GM11168 (cell line): ENCODE results near the gene RUVBL2.
"Not testable (repeated sequence)": the region's sequence is repeated elsewhere in the genome, so short reads cannot be mapped to it uniquely, and the experiment has no call there.

Experiments
- in situ Hi-C: fragments of 300-500 bp; cut with MboI; formaldehyde crosslinking; loops from one replicate; pipeline ENCODE4 v1.12.0; 2022; ENCODE audit warnings: low sequenced_read_pairs; ENCODE audit not compliant: unreplicated experiment

RUVBL2 gene

GRCh38 chr19:49016067-49016839 is 22.6 kb downstream of the RUVBL2 start:
- in situ Hi-C loops = no loop called here

DNA sequence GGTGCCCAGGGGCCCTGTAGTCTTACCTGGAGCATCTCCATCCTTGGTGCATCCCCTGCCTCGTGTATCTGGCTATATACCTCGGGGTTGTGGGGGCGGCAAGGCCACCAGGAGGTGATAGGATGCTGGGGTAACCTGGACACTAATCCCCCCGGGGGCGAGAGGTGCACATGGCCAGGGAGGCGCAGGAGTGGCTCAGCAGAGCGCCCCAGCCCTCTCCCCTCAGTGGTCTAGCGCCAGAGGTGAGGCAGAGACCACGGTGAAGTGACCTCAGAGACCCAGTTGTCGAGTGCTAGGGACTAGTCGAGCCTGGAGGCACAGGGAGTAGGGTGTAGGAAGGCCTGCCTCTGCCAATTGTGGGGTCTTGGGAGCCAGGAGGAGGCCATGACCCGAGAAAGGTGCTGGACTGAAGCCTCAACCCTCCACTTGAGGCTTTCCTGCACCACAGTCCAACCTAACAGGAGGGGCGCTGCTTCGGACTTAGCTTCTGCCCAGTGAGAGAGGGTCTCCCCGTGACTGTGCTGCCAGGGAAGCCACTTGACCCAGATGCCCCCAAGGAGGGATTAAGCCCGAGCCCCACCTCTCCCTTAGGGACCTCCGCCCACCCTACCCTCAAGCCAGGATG is 23.5 kb downstream of the RUVBL2 start, which contains the start of gene LHB:
LHB (minus strand) TSS at position 51 of the 625 bp plus-strand sequence; CDS start at position 41, 10 bp downstream.
- in situ Hi-C loops = no loop called here

DNA sequence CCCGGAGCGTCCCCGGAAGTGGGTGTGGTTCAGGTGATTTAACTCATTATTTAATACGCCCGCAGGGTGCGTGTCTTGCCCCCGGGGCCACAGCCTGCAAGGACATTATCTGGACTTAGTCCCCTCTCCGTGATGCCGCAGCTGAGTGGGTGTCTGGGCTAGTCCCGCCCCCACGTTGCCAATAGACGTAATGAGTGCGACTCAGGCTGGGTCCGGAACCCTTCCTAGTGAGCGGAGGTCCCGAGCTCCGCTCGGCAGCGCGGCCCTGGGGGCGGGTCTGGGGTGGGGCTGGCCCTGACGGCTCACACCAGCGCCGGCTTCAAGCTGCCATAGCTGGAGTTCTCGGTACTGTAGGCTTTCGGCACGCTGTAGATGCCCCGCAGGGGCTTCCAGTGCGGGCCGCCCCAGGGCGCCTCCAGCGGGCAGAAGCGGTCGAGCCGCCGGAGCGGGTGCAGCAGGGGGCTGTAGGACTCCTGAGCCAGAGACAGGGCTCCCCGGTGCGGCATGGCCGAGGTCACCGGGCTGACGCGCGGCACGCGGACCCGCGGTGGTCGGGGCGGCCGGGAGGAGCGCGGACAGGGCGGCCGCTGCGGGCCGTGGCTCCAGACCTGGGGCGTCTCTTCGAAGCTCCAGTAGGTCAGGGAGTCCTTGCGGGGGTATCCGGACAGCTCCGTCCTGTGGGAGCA is 24.1 kb downstream of the RUVBL2 start:
- in situ Hi-C loops = no loop called here

DNA sequence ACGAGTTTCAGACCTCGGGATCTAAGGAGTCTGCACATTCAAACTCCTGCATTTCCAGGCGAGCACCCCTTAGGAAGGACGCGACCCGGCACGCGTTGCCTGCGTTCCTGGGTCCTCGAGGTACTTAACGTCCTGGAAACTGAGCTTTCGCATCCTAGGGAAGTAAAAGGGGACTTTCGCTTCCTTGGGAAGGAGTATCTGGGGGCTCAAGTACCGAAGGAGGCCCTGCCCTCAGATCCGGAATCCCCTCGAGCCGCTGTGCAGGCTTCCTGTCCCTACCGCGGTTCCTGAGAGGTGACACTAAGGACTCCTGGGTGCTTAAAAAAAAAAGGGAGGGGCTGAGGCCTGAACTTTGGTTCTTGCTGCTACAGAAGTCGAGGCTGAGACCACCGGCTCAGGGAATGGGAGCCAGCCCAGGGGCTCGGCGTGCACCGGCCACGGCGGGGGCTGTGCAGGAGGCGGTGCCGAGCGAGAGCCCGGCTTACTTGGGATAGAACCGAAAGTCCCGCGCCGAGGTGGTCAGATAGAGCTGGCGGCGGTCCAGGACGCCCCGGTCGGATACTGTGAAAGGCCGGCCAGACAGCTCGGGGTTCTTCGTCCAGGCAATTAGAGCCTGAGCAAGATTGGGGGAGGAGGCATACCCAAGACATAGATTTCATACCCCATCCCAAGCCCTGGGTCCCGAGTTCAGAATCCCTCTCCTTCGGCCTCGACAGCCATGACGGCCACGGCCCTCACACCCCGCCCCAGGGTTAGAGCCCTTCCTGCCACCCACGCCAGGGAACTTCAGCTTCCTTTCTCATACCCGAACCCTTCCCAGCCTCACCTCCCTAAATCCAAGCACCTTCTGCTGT is 24.9 kb downstream of the RUVBL2 start:
- in situ Hi-C loops = not testable (repeated sequence)

DNA sequence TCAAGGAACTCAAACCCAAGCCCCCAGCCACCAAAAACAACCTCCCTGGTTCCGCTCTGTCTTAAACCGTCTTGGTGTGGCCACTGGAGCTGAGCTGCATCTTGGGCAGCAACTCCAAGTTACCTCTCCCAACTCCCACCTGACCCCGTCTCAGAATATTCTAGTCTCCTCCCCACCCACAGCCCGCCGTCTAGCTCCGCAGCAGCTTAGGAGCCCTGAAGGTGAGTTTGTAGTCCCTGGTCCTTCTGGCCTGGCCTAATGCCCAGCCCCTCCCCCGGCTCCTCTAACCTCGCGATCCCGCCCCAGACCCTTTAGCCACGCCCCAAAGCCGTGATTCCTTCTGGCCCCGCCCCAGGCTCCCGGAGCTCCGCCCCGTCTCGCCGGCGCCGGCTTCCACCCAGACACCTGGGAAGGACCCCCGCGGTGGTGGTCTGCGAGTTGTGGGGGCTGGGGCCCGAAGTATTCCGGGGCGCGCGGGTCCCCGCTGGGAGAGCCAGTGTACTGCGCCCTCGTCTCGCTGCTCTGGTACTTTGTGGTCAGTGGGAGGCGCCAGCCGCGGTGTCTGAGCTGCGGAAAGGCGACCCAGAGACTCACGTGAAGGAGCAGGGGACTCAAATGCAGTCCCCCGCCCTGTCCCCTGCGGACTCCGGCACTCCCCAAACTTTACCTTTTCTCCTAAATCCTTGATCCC is 25.7 kb downstream of the RUVBL2 start:
- in situ Hi-C loops = no loop called here

DNA sequence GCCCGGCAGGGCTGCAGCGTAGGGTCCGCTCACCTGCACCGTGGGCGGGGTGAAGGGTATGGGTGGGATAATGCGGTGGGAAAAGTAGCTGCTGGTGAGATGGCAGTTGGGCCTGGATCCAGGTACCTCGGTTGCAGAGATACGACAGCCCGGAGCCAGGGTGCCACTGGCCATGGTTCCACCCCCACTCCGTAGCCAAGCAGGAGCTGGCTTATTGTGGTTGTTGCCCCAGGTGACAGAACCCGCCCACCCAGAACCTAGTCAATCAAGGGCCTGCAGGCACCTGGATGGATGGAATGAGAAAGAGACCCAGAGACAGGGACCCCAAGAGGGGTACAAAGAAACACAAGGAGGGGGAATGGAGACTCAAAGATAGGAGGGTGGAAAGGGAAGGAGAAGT is 26.7 kb downstream of the RUVBL2 start:
- in situ Hi-C loops = no loop called here

DNA sequence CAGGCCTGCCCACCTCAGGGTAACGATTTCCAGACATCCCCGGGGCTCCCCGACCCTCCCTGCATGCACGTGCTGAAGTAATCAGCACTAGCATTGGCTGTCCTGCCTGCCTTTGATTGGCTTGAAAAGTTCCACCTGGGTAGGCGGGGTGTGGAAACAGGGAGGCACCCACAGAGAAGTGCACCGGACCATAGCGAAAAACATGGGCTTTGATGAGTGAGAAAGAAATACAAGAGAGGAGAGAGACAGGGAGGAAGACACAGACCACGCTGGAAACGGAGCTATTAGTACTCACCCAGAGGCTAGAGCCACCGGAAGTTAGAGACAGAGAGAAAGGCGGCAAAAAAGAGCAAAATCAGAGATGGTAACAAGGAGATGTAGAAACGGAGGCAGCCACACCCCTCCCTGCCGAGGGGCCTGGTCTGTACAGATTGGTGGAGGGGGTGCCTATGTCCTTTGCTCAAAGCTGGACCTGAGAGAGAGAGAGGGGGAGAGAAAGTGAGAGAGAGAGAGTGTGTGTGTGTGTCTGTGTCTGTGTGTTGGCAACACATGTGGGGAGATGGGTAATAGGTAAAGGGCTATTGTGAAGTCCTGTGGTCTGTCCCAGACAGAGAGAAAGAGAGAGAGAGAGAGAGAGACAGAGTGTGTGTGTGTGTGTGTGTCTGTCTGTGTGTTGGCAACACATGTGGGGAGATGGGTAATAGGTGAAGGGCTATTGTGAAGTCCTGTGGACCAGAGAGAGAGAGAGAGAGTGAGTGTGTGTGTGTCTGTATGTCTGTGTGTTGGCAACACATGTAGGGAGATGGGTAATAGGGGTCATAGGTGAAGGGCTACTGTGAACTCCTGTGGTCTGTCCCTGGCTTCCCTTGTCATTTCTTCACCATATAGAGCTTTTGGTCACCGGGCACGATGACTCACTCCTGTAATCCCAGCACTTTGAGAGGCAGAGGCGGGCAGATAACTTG is 27.5 kb downstream of the RUVBL2 start:
- in situ Hi-C loops = no loop called here

DNA sequence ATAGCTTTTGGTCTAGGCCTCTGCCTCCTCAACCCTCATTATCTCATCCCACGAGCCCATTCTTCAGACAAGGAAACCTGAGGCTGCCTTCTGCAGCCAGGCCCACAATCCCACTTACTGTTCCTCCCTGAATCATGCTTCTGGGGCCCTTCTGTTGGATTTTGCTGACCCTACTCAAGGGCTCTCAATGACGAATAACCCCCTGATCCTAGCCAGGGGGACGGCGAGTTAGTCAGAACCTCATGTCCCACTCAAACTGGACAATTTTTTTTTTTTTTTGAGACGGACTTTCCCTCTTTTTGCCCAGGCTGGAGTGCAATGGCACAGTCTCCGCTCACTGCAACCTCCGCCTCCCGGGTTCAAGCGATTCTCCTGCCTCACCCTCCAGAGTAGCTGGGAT is 28.4 kb downstream of the RUVBL2 start:
- in situ Hi-C loops = no loop called here

DNA sequence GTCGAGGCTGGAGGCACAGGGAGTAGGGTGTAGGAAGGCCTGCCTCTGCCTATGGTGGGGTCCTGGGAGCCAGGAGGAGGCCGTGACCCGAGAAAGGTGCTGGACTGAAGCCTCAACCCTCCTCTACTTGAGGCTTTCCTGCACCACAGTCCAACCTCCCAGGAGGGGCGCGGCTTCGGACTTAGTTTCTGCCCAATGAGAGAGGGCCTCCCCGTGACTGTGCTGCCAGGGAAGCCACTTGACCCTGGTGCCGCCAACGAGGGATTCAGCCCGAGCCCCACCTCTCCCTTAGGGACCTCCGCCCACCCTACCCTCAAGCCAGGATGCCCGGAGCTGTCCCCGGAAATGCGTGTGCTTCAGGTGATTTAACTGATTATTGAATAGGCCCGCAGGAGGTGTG is 30.5 kb downstream of the RUVBL2 start, which contains the start of gene CGB3:
CGB3 (minus strand) TSS at position 101 of the 400 bp plus-strand sequence. CDS start 362 bp downstream, outside the sequence.
- in situ Hi-C loops = not testable (repeated sequence)

DNA sequence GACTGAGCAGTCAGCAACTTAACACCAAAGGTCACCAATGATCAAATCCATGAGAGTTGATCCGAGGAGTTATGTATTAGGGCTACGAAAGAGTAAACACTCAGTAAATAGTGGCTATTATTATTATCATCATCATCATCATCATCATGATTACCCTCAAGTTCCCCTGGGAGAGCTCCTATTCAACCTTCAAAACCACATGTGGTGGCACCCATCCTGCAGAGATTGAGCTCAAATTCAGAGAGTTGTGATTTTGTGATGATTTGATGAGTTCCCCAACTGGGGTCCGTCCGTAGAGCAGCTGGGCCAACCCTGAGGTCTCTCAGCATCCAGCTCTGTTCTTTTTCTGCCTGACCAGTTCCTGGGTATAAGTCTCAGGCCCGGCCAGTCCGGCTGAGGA is 31.4 kb downstream of the RUVBL2 start:
- in situ Hi-C loops = not testable (repeated sequence)

- in situ Hi-C loops = not testable (repeated sequence)
Measured at GRCh38 chr19:49025599-49025998, 31.9 kb downstream of the RUVBL2 start.

DNA sequence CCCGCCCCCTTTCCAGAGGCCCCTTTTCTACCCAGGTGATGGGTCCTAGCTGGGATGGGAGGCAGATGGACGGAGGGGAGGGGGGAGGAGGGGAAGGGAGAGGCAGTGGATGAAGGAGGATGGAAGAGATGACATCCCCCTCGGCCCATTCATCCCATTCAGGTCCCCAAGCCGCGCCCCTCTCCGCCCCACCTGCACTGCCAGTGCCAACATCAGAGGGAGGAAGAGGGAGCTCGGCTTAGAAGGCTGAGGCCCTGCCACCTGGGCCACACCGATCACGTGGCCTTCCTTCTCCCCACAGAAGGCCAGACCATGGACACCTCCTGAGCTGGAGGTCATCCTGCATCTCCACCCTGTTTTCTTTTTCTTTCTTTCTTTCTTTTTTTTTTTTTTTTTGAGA is 35.0 kb downstream of the RUVBL2 start:
- in situ Hi-C loops = not testable (repeated sequence)

DNA sequence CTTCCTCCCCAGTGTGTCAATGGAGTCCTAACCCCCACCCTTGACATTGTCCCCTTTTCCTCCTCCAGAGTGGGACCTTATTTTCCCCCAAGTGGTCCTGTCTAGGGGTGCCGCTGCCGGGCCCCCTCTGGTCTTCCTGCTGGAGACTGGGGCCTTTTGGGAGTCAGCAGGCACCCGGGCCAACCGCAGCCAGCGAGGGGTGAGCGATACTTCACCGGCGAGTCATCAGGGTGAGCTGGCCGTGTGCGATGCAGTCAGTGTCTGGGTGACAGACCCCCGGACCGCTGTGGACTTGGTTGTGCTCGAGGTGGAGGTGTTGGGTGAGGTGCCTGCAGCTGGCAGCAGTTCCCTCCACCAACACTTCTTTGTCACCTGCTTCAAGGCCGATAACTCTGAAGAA is 36.1 kb downstream of the RUVBL2 start:
- in situ Hi-C loops = not testable (repeated sequence)

DNA sequence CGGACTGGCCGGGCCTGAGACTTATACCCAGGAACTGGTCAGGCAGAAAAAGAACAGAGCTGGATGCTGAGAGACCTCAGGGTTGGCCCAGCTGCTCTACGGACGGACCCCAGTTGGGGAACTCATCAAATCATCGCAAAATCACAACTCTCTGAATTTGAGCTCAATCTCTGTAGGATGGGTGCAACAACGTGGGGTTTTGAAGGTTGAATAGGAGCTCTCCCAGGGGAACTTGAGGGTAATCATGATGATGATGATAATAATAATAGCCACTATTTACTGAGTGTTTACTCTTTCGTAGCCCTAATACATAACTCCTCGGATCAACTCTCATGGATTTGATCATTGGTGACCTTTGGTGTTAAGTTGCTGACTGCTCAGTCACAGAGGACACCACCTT is 36.6 kb downstream of the RUVBL2 start:
- in situ Hi-C loops = not testable (repeated sequence)

GRCh38 chr19:49031642-49032301 is 38.1 kb downstream of the RUVBL2 start, which contains the start of gene CGB2:
Gene CGB2 (plus strand): TSS chr19:49031890. CDS start chr19:49032096, 206 bp downstream.
- in situ Hi-C loops = not testable (repeated sequence)

- in situ Hi-C loops = not testable (repeated sequence)
Measured at GRCh38 chr19:49036815-49037214, 43.1 kb downstream of the RUVBL2 start, which contains the start of gene CGB1. Gene CGB1 (minus strand): TSS chr19:49036895. CDS start chr19:49036711, 184 bp downstream.

DNA sequence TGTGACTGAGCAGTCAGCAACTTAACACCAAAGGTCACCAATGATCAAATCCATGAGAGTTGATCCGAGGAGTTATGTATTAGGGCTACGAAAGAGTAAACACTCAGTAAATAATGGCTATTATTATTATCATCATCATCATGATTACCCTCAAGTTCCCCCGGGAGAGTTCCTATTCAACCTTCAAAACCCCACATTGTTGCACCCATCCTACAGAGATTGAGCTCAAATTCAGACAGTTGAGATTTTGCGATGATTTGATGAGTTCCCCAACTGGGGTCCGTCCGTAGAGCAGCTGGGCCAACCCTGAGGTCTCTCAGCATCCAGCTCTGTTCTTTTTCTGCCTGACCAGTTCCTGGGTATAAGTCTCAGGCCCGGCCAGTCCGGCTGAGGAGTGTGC is 44.4 kb downstream of the RUVBL2 start:
- in situ Hi-C loops = not testable (repeated sequence)
